ENCODE results near the gene MTHFD2.
"Not testable (repeated sequence)": the region's sequence is repeated elsewhere in the genome, so short reads cannot be mapped to it uniquely, and the experiment has no call there.

Gene MTHFD2

GRCh38 chr2:74198461-74199274, at the start of gene MTHFD2:
MTHFD2 (plus strand) TSS chr2:74198615; CDS start chr2:74198642, 27 bp downstream.
- no peak for FAIRE-seq

- no peak for FAIRE-seq
Observed at GRCh38 chr2:74149247-74149525, 49.2 kb upstream of the MTHFD2 start.

- FAIRE-seq, result no peak
Observed at GRCh38 chr2:74149570-74150319, 48.7 kb upstream of the MTHFD2 start.

GRCh38 chr2:74152954-74153353, 45.5 kb upstream of the MTHFD2 start:
- no peak for FAIRE-seq

GRCh38 chr2:74155830-74156229, 42.6 kb upstream of the MTHFD2 start:
- FAIRE-seq, result peak; percentile 13

GRCh38 chr2:74162951-74163350, 35.5 kb upstream of the MTHFD2 start:
- FAIRE-seq, result no peak

- no peak for FAIRE-seq
Observed at GRCh38 chr2:74164761-74165160, 33.7 kb upstream of the MTHFD2 start.

GRCh38 chr2:74168739-74169138, 29.7 kb upstream of the MTHFD2 start:
- no peak for FAIRE-seq

GRCh38 chr2:74174909-74175308, 23.5 kb upstream of the MTHFD2 start:
- FAIRE-seq, result no peak

- no peak for FAIRE-seq
Observed at GRCh38 chr2:74177696-74178095, 20.7 kb upstream of the MTHFD2 start.

GRCh38 chr2:74178211-74179062, 20.0 kb upstream of the MTHFD2 start, which contains the start of gene MOB1A:
MOB1A (minus strand) TSS chr2:74178879; CDS start chr2:74178674, 205 bp downstream.
- peak; percentile 98 for FAIRE-seq

GRCh38 chr2:74179063-74179865, 19.2 kb upstream of the MTHFD2 start:
- no peak for FAIRE-seq

- no peak for FAIRE-seq
Observed at GRCh38 chr2:74181739-74182138, 16.7 kb upstream of the MTHFD2 start.

GRCh38 chr2:74183878-74184277, 14.5 kb upstream of the MTHFD2 start:
- FAIRE-seq, result no peak

- no peak for FAIRE-seq
Observed at GRCh38 chr2:74186038-74186437, 12.4 kb upstream of the MTHFD2 start.

GRCh38 chr2:74186706-74187105, 11.7 kb upstream of the MTHFD2 start:
- not testable (repeated sequence) for FAIRE-seq

GRCh38 chr2:74188018-74188601, 10.3 kb upstream of the MTHFD2 start:
- FAIRE-seq, result no peak

- no peak for FAIRE-seq
Observed at GRCh38 chr2:74188696-74189095, 9.7 kb upstream of the MTHFD2 start.

- FAIRE-seq, result no peak
Observed at GRCh38 chr2:74191596-74192380, 6.6 kb upstream of the MTHFD2 start.

- FAIRE-seq, result no peak
Observed at GRCh38 chr2:74194799-74195198, 3.6 kb upstream of the MTHFD2 start.

- FAIRE-seq, result no peak
Observed at GRCh38 chr2:74197049-74197448, 1.4 kb upstream of the MTHFD2 start.
